NCI-H2196 (cell line): ENCODE results near the gene MYH13.
A peak's percentile ranks its signal among the peaks of the same experiment; 100 is the strongest.

Experiments used
- DNase-seq: peaks from one replicate; lab custom pipeline; 2025; ENCODE audit not compliant: unreplicated experiment; lab: John Stamatoyannopoulos, UW

MYH13 gene

GRCh38 chr17:10349403-10349802 lies 23.4 kb downstream of the MYH13 start:
- DNase-seq: no peak

GRCh38 chr17:10344816-10345215 lies 28.0 kb downstream of the MYH13 start:
- DNase-seq: no peak

GRCh38 chr17:10339051-10339450 lies 33.8 kb downstream of the MYH13 start:
- no peak for DNase-seq

GRCh38 chr17:10337976-10338375 lies 34.8 kb downstream of the MYH13 start:
- DNase-seq: no peak

DNA sequence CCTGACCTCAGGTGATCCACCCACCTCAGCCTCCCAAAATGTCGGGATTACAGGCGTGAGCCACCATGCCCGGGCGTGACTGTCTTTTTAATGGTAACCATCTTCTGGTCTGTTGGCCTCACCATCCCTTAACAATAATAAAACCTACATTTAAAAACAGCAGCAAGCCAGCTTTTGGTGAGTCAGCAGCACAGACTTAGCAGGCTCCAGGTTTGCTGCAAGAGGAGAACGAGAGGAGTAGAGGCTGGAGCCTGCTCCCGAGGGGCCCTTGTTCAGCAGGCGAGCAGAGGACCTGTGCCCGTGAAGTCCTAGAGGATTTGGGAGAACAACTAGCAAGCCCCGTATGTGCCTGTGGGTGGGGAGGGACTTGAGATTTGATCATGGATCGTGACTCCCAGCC lies 35.7 kb downstream of the MYH13 start:
- DNase-seq: no peak

GRCh38 chr17:10336393-10336792 lies 36.4 kb downstream of the MYH13 start:
- DNase-seq: no peak

DNA sequence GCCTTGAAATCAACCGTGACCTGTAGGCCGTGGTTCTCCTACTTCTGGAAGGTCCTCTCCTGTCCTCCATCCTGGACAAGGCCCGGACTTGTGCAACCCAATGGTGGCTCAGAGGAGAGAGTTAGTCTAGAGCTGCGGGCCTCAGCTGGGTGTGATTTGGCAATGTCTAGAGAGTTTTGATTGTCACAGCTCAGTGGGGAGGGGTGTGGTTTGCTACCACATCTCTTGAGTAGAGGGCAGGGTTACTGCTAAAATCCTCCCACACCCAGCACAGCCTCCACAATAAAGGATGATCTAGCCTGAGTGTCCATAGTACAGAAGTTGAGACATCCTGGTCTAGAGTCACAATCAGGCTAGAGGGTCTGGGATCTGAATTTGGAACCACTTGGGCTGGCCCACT lies 40.3 kb downstream of the MYH13 start:
- no peak for DNase-seq

GRCh38 chr17:10328971-10329923 lies 43.6 kb downstream of the MYH13 start:
- DNase-seq: no peak

DNA sequence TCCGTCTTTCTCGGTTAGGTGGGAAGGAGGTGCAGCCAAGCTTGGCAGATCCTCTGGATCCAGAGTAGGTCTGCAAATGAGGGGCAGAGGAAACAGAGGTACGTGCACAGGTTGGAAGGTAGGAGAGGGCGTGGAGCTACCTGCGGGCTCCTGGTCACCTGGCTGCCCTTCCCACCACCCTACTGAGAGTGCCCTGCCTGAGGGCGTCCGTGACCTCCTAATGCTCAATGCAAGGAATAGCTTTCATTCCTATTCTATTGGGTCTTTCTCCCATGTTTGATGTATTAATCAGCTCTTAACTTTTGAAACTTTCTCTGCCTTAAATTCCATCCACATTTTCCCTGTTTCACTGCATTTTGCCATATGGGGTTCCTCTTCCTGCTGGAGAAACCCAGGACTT lies 44.6 kb downstream of the MYH13 start:
- DNase-seq: no peak

- DNase-seq: peak; percentile 59
These were observed 45.2 kb downstream of the MYH13 start for GRCh38 chr17:10327640-10328039.

DNA sequence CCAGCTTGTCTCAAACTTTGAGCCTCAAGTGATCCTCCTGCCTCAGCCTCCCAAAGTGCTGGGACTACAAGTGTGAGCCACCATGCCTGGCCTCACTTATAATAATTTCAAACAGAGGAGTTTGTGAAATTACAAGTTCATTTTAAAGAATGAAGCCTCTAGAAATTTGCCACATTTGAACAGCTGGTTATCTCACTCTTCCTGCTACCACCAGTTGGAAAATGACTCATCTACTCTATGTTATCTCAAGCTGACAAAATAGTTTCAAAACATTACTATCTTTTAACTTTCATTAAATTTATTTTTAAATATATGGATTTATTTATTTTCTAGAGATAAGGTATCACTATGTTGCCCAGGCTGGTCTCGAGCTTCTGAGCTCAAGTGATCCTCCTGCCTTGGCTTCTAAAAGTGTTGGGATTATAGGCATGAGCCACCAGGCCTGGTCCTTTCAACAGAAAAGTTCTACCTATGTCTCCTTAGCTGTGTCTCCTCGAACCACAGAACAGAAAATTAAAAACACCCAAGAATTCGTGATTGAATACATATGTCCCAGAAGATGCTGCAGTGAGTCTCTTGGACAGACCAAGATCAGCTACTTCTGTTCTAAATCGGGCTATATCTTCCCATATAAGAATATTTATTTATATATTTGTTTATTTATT lies 47.6 kb downstream of the MYH13 start:
- no peak for DNase-seq

DNA sequence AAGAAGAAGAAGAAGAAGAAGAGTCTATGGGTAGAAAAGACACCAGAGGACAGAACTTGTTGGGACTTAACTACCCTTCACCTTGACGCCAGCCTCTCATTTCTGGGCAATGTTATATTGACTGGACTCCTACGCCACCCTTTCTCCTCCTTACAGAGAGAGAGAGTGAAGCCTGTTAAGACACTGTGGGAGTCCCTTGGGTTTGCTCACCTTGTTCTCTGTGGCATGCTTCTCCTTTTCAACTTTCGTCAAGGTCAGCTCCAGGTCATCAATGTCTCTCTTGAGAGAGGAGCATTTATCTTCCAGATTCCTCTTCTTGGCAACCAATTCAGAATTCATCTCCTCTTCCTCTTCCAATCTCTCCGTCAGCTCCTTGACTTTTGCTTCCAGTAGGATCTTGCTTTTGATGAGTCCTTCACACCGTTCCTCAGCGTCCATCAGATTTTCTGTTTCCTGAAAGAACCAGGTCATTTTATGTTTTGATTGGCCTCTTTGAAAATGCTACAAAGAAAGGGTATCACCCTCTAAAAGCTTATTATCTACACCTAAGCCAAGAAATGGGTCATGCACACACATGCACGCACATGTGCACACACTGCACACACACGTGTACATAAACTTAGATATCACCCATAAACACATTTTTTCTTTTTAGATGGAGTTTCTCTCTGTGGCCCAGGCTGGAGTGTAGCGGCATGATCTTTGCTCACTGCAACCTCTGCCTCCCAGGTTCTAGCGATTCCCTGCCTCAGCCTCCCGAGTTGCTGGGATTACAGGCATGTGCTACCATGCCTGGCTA lies 48.8 kb downstream of the MYH13 start:
- no peak for DNase-seq

DNA sequence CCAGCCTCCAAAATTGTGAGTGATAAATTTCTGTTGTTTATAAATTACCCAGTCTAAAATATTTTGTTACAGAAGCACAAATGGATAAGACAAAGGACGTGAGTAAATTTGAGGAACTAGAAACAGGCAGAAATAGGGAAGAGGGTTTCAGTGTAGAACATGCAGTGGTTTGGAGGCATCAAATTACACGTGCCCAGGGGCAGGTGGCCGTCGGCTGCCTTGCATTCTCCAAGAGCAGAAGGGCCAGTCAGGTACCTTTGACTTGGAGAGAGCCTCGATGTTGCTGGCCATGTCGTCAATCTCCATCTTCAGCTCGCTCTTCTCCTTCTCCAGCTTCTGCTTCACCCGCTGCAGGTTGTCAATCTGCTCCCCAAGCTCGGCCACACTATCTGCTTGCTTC lies 54.3 kb downstream of the MYH13 start:
- DNase-seq: no peak

GRCh38 chr17:10317543-10317834 lies 55.3 kb downstream of the MYH13 start:
- DNase-seq: no peak

GRCh38 chr17:10316801-10317542 lies 55.8 kb downstream of the MYH13 start:
- no peak for DNase-seq

DNA sequence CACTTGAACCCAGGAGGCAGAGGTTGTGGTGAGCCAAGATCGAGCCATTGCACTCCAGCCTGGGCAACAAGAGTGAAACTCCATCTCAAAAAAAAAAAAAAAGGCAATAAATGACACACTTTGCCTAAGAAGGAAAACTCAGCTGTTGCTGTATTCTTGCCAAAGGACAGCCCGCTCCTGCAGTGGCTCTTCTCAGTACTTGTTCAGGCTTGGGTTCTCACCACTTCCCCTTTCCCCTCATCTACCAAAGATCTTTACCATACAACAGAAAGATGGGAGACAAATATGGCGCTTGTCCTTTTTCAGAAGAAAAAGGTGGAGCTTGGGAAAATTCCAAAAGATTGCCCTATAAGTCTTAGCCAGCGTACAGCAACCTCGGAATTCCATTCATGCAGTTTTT lies 58.5 kb downstream of the MYH13 start:
- no peak for DNase-seq

GRCh38 chr17:10313037-10313672 lies 59.7 kb downstream of the MYH13 start:
- DNase-seq: no peak

- no peak for DNase-seq
These were observed 61.7 kb downstream of the MYH13 start for GRCh38 chr17:10311131-10311530.

- DNase-seq: no peak
These were observed 63.5 kb downstream of the MYH13 start for GRCh38 chr17:10309003-10309974.
